ENCODE data around the gene KIF18A. TPM values are rescaled to one million over a fixed set of nuclear protein-coding genes. Genes with fewer than 3 reads are reported as not detected.

KIF18A gene
- total and polyA plus RNA-seq, 2 of the 13 experiments (the other 11 are each of a cell fraction or from before 2014, with no cell fraction given) = 3.4 to 14.4 TPM

DNA sequence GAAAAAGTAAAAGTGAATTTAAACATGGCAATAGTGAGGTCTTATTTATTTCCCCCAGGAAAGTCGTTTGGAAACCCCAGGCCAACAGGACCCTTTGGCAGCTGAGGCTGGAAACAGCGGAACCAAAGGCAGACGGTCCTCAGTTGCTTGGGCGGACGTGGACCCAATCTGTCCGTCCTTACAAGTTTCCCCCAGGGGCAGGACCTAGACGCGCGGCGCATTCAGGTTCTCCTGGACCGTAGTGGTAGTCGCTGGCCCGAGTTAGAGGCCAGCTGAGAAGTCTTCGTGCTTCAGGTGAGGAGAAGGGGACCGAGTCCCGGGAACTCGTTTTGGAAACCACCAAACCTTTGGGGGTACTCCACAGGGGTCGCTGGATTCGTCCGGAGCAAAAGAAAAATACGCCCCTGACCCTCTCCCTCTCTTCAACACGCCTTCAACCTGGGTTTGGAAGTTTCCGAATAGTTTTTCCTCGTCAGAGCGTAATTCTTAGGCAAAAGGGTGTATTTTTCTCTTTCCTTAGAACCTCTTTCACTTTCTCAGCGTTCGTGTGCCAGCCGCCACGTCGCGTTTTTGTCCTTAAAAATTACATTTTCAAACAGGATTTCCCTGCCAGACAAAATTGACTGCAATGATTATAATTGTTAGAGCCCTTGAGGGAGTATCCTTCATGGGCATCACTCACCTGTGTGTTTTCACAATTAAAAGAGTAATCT is 2.3 kb upstream of the KIF18A start (continued):
- TF ChIP-seq, protein P1, sequence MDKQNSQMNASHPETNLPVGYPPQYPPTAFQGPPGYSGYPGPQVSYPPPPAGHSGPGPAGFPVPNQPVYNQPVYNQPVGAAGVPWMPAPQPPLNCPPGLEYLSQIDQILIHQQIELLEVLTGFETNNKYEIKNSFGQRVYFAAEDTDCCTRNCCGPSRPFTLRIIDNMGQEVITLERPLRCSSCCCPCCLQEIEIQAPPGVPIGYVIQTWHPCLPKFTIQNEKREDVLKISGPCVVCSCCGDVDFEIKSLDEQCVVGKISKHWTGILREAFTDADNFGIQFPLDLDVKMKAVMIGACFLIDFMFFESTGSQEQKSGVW (CRISPR knock-in tag; IDR thresholded peaks at IDR 0.05; ENCODE audit: borderline replicate concordance) = no peak
- TF ChIP-seq AHR (CRISPR knock-in tag; IDR thresholded peaks at IDR 0.05) (peak; percentile 98), RELA (CRISPR knock-in tag; IDR thresholded peaks at IDR 0.05) (no peak), ZFP36 (IDR thresholded peaks at IDR 0.05; ENCODE audit: borderline replicate concordance, low read depth, low read length, partially characterized antibody) (no peak), ZNF251 (CRISPR knock-in tag; IDR thresholded peaks at IDR 0.05) (no peak), FOXK1 (CRISPR knock-in tag; IDR thresholded peaks at IDR 0.05; ENCODE audit: borderline replicate concordance, low read depth) (peak; percentile 96; the same call in 1 of the 2 replicates), SIN3A (IDR thresholded peaks at IDR 0.05; ENCODE audit: borderline replicate concordance, low read depth, low read length) (peak; percentile 98), NBN (conservative IDR thresholded peaks at IDR 0.05) (no peak), ZNF382 (CRISPR knock-in tag; IDR thresholded peaks at IDR 0.05; ENCODE audit: borderline replicate concordance) (no peak), MEIS1 (CRISPR knock-in tag; IDR thresholded peaks at IDR 0.05; ENCODE audit: borderline replicate concordance) (no peak), ZNF224 (CRISPR knock-in tag; IDR thresholded peaks at IDR 0.05) (no peak), ZNF670 (CRISPR knock-in tag; IDR thresholded peaks at IDR 0.05; ENCODE audit: borderline replicate concordance) (peak; percentile 80; the same call in 1 of the 2 replicates), CREM (IDR thresholded peaks at IDR 0.05) (peak; percentile 70), CREM (CRISPR knock-in tag; IDR thresholded peaks at IDR 0.05) (no peak), XBP1 (CRISPR knock-in tag; IDR thresholded peaks at IDR 0.05) (peak; percentile 92), CREB1 (IDR thresholded peaks at IDR 0.05) (no peak), CREB1 (CRISPR knock-in tag; IDR thresholded peaks at IDR 0.05) (peak; percentile 74), ZBTB42 (CRISPR knock-in tag; IDR thresholded peaks at IDR 0.05) (no peak), HNF4G (IDR thresholded peaks at IDR 0.05; ENCODE audit: borderline replicate concordance, low read depth, low read length) (peak; percentile 52; the same call in 1 of the 2 replicates), HNF4G (CRISPR knock-in tag; IDR thresholded peaks at IDR 0.05; ENCODE audit: borderline replicate concordance, low read depth) (peak; percentile 35; the same call in 1 of the 2 replicates), RORA (CRISPR knock-in tag; IDR thresholded peaks at IDR 0.05) (no peak)
- TF ChIP-seq, protein P2, sequence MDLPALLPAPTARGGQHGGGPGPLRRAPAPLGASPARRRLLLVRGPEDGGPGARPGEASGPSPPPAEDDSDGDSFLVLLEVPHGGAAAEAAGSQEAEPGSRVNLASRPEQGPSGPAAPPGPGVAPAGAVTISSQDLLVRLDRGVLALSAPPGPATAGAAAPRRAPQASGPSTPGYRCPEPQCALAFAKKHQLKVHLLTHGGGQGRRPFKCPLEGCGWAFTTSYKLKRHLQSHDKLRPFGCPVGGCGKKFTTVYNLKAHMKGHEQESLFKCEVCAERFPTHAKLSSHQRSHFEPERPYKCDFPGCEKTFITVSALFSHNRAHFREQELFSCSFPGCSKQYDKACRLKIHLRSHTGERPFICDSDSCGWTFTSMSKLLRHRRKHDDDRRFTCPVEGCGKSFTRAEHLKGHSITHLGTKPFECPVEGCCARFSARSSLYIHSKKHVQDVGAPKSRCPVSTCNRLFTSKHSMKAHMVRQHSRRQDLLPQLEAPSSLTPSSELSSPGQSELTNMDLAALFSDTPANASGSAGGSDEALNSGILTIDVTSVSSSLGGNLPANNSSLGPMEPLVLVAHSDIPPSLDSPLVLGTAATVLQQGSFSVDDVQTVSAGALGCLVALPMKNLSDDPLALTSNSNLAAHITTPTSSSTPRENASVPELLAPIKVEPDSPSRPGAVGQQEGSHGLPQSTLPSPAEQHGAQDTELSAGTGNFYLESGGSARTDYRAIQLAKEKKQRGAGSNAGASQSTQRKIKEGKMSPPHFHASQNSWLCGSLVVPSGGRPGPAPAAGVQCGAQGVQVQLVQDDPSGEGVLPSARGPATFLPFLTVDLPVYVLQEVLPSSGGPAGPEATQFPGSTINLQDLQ (CRISPR knock-in tag; IDR thresholded peaks at IDR 0.05) = no peak; the same call in 1 of the 2 replicates
- TF ChIP-seq, protein P3, sequence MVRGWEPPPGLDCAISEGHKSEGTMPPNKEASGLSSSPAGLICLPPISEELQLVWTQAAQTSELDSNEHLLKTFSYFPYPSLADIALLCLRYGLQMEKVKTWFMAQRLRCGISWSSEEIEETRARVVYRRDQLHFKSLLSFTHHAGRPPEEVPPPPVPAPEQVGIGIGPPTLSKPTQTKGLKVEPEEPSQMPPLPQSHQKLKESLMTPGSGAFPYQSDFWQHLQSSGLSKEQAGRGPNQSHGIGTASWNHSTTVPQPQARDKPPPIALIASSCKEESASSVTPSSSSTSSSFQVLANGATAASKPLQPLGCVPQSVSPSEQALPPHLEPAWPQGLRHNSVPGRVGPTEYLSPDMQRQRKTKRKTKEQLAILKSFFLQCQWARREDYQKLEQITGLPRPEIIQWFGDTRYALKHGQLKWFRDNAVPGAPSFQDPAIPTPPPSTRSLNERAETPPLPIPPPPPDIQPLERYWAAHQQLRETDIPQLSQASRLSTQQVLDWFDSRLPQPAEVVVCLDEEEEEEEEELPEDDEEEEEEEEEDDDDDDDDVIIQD (CRISPR knock-in tag; IDR thresholded peaks at IDR 0.05; ENCODE audit: low read depth) = peak; percentile 65
- TF ChIP-seq, protein P4, sequence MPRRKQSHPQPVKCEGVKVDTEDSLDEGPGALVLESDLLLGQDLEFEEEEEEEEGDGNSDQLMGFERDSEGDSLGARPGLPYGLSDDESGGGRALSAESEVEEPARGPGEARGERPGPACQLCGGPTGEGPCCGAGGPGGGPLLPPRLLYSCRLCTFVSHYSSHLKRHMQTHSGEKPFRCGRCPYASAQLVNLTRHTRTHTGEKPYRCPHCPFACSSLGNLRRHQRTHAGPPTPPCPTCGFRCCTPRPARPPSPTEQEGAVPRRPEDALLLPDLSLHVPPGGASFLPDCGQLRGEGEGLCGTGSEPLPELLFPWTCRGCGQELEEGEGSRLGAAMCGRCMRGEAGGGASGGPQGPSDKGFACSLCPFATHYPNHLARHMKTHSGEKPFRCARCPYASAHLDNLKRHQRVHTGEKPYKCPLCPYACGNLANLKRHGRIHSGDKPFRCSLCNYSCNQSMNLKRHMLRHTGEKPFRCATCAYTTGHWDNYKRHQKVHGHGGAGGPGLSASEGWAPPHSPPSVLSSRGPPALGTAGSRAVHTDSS (CRISPR knock-in tag; conservative IDR thresholded peaks at IDR 0.05) = peak; percentile 95; the same call in 1 of the 2 replicates
- TF ChIP-seq, protein P5, sequence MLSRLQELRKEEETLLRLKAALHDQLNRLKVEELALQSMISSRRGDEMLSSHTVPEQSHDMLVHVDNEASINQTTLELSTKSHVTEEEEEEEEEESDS (CRISPR knock-in tag; IDR thresholded peaks at IDR 0.05; ENCODE audit: borderline replicate concordance) = no peak
